NCI-H2227 treated with DMSO at 0.1 percent for 48 hours (cell line): ENCODE data around the gene TRMT1.

Experiments used
- DNase-seq: peaks from one replicate; lab custom pipeline; 2025; lab: John Stamatoyannopoulos, UW

The TRMT1 gene

DNA sequence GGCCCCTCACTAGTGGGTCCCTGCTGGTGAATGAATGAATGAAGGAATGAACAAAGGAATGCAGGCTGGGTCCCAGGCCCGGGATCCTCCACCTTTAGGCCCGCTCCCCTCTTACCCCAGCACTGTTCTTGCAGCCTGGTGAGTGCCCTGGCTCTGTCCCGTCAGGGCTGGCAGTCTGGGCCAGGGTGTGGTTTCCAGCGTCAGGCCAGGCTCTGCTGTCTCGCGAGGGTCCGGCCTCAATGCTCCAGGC, 14.2 kb downstream of the TRMT1 start:
- DNase-seq: no peak

DNA sequence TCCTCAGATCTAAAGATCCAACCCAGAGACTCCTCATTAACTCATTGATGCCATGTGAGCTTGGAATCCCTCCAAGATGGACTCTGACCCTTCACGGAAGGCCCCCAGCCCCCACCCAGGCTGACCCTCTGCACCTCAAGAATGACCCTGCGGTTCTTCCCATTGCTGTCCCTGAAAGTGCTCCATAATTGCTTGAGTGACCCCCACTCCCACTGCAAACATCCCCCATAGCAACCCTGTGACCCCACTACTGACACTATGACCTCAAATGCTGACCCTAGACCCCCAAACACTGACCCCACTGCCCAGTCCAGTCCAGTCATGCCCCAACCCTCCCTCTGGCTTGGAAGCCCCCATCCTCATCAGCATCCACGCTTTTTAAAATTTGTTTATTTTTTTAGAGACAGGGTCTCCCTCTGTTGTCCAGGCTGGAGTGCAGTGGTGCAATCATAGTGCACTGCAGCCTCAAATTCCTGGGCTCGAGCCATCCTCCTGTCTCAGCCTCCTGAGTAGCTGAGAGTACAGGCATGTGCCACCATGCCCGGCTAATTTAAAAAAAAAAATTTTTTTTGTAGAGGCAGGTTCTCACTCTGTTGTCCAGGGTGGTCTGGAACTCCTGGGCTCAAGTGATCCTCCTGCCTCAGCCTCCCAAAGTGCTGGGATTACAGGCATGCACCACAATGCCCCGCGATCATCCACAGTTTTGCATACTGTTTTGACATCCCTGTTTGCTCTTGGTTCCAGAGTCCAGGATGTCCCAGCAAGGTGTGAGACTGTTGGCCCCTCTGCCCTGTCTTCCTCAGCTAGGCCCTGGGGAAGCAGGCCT, 14.7 kb downstream of the TRMT1 start:
- no peak for DNase-seq

DNA sequence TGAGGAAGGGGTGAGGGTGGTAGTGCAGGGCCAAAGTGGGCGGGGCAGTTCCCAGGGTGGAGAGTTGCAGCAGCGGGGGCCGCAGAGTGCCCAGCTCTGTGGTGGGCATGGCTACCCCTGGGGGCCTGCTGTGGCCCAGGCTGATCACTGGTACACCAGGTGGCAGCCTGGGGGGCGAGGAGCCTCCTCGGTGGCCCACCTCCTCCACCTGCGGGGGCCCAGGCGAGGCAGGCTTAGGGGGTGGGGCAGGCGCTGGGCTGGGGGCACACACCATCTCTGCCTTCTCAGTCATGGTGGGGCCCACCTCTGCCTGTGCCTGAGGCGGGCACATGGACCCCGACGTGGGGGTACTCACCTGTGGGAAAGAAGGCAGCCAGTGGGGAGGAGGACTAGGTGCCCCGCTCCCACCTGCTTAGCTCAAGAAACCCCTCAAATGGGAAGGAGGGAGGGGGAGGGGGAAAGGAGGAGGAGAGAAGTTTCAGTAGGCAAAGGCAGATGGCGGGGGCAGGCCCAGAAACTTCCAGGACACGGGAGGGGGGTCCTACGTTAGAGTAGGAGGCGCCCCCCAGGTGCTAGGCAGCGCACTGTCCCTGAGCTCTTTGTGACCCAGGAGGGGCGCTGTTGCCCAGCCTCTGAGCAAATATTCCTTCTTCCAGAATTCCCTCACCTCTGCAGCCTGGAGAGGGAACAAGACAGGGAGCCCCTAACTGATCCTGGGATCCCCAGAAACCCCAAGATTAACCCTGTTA, 15.5 kb downstream of the TRMT1 start:
- no peak for DNase-seq

DNA sequence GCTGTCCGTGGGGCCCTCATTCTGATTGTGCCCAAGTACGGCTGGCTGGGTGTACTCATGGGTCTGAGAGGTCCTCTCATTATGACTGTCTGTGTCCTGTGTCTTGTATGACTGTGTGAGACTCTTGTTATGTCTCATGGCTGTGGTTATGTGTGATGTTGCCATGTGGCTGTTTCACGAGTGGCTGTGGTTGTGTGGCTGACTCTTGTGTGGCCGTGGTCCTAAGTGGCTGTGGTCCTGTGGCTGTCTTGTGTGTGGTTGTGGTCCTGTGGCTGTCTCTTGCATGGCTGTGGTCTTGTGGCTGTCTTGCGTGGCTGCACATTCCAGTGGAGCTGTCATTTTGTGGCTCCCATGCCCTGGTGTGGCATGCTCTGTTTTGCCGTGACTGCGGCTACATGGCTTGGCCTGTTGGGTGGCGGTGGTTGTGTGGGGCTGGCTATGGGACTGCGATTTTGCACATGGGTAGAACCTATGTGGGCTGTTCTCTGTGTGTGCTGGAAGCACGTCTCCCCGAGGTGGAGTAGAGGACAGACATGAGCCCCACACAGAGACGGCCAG, 16.4 kb downstream of the TRMT1 start:
- no peak for DNase-seq

DNA sequence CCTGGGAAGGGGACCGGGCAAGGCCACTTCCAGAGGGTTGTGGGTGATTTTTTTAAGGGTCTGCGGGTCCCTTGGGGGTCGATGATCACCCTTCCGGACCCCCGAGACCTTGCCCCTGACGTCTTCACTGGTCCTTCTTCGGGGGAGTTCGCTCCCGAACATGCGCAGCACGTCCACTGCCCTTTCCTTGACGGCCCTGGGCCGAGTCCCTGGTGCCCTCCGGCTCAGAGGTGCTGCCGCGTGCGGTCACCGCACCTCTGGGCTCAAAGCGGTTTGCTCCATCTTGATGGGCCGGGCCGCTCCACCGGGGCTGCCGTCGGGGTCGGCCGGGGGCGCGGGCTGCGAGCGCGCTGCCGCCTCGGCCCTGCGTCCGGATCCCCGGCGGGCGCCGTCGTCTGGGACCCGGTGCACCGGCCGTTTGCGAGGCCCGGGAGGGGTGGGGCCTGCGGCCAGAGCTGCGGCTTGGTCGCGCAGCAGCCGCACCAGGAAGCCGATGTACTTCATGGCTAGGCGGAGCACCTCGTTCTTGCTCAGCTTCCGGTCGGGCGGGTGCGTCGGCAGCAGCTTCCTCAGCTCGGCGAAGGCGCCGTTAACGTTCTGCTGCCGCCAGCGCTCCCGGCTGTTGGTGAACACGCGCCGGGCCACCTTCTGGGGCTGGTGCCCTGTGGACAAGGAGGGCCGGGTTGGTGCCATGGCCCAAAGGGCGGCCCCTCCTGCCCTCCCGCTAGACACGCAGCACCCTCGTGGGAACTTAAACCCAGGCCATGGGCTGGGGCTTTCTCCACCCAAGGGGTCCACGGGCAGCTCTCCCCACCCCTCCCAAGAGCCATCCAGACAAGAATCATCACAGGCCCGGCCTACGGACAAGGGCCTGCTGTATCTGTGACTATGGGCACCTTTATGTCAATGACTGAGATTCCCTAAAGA, 17.2 kb downstream of the TRMT1 start:
- no peak for DNase-seq

DNA sequence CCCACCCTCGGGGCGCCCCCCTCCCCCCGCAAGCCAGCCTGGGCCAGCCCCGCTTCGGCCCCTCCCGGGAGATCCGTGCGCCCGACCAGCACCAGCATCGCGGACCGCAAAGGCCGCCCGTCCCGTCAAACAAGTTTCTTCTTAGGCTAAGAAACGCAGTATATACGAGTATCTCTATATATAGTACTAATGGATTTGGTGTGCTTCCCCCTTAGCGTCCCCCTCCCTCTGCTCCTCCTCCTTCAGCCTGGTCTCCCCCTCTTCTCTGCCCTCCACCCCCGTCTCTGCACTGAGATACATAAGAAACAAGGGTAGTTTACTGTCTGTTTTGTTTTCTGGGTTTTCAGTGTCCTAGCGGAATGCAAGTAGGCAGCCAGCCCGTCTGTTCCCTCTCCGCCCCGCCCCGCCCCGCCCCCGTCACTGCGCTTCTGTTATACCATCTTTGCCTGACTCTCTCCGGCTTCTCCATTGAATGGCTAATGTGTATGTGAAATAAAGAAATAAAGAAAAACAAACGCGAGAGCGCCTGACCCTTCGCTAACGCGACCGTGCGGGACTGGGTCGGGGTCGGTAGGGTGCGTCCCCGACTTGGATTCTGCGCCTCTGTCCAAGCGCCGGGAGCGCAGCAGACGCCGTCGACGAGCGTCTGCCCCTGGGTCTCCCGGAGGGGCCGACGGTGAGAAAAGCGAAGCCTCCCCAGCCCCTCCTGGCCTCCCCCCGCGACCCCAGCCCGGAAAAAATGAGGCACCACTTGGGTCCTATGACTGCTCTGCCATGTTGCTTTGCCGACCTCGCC, 18.1 kb downstream of the TRMT1 start:
- DNase-seq: no peak

DNA sequence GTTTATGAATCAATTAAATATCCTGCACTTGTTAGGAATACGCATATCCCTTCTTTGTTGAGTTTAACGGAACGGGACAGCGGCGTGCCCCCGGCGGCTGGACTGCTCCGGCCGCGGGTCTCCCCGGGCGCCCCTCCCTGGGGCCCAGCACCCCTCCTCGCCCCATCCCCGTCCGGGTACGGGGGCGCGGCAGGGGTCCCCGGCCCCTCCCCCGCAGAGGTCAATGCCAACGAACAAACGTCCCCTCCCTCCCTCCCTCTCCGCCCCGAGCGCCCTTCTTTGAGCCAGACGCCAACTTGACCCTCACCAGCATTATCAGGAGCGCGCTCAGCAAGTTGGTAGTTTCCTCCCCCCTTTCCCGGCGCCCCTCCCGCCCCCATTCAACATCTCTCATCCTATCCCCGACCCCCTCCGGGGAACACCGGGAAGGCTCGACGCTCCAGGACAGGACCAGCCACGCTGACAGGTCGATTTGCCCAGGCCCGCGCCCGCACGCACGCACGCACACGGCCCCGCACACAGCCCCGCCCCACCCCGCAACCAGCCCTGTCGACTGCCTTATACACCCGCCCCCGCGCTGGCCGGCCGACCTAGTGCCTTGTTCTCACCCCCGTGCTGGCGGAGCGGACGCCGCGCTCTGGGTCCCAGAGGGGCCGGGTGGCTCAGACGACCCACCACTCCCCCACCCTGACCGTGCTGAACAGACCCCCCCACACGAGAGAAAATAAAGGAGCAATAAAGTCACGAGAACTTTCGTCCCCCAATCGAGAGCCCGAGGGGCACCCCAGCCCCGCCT, 18.9 kb downstream of the TRMT1 start:
- no peak for DNase-seq

DNA sequence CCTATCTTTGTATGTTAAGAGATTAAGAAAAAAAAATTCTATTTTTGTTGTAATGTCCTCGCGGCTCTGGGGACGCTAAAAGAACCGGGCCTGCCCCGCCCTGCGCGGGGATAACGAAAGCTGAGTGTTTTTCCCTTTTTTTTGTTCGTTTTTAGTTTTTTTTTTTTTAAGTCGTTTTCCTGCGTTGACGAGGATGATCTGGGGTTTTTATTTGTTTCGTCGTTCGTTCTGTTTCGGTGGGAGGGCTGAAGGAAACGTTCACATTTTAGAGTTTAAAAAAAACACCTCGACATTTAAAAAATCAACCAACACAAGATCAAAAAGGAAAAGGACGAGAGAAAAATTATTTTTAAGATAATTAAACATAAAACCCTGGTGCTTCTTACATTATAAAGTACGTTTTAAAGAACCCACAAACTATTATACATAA, 19.5 kb downstream of the TRMT1 start:
- DNase-seq: no peak

DNA sequence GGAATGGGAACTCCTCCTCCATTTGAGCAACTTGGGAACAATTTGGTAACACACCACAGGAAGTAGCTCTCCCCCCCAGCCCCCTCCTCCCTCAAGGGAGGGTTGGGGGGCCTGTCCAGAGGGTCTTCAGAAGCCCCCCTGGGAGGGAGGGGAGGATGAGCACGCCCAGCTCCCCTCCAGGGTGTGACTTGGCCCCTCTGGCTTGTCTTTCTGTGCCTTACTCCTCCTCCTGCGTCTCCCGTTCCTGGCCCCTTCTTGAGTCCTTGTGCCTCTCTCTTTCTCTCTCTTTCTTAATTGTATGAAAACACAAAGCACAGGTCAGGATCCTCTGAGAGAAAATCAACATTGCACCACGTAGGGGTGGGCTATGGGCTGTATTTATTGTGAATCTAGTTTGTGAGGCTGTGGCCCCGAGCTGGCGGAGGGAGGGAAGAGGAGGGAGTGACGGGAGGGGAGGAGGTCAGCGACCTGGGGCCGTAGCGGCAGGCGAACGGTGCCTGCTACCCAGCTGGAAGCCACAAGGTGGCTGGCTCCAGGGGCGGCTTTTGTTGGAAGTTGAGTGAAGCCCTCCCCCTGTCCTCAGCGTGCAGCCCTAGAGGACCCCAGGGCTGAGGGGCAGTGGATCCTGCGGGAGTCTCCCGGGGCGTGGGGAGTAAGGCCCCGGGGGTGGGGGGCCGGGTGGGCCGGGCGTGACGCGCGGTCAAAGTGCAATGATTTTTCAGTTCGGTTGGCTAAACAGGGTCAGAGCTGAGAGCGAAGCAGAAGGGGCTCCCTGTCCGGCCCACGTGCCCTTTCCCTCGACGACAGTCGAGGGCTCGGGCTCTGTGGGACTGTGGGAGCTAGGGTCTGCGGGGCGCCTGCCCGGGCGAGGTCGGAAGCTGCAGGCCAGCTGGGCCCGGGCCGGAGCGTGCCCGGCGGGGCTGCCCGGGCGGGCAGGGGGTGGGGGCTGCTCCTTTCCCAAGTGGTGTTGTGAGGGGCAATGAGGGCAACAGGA, 20.3 kb downstream of the TRMT1 start:
- no peak for DNase-seq

DNA sequence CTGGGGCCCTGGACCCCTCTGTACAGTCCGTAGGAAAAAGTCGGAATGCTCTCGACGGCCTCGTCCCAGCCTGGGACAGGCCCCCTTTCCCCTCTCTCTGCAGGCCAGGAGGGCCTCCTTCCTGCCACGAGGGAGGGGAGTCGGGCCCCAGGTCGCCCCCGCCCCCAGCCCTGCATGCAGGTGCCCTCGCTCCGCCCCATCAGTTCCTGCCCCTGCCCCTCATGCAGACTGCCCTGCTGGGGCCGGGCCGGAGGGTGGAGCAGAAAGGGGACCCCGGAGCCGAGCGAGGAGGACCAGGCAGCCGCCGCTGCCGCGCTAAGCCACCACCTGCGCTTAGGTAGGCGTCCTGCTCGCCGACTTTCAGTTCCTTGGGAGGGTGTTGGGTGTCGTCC, 21.2 kb downstream of the TRMT1 start:
- no peak for DNase-seq

DNA sequence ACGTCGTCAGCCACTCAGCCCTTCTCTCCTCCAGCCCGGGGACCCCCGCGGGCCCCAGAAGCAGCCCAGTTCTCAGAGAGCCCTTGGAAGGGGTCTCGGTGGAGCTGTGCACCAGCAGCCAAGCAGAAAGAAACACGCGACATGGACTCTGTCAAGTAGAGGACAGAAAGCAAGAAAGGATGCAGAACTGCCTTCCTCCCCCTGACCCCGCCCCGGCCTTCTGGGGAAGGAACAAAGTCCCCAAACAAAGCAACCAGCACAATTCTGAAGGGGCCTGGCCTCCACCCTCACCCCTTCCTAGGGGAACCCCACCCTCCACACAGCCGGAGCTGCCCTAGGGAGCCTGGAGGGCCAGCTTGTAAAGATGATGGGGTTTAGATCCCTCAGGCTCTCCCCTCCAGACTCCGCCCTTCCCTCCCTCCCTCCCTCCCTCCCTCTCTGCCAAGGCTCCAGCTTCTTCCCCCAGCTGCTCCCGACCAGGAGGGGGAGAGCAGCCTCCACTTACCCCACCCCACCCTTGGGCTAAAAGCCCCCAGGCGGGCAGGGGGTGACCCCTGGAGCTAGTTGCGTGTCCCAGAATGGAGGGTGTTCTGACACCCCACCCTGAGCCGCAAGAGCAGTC, 21.7 kb downstream of the TRMT1 start:
- no peak for DNase-seq

DNA sequence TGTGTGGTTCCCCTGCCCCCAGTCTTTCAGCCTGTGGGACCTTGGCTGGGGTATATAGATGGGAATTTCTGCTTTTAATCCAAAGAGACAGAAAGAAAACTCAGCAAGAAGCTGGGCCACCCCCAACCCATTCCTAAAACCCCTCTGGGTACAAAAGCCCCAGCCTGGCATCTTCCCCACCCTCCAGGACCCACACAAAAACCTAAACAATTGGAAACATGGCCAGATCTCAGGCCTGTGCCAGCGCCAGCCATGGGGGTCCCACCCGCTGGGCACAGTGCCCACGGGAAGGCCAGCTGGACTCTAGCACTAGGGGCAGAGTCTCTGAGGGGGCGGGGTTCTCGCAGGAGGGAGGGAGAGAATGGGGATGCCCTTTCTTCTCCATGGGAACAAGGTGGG, 22.4 kb downstream of the TRMT1 start:
- no peak for DNase-seq

DNA sequence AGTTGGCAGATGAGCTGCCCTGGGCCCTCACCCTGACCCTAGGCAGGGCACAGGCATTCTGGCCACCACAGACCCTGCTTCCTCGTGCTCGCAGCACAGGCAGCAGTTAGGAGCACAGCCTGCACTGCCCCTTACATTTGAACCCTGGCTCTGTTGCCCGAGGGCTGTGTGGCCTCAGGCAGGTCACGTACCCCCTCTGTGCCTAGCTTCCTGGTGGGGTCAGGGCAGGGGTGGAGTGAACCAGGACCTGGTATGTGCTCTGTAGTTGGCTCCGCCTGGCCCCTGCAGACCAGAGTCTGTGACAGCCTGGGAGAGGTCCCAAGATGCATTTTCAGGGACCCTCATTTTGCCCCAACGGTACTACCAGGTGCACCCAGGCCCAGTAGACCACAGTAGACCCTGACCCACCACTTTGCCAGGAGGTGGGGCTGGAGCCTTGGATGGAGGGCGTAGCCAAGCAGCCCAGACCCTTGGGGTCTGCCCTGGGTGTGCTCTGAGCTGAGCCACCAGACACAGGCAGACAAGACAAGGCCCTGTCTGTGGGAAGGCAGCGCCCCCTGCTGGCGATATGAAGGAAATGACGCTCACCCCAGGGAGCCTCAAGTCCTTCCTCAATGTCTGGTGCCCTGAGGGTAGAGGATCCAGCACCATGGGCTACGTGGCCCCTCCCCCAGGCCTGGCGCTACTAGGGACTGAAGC, 23.0 kb downstream of the TRMT1 start:
- peak; percentile 46 for DNase-seq

DNA sequence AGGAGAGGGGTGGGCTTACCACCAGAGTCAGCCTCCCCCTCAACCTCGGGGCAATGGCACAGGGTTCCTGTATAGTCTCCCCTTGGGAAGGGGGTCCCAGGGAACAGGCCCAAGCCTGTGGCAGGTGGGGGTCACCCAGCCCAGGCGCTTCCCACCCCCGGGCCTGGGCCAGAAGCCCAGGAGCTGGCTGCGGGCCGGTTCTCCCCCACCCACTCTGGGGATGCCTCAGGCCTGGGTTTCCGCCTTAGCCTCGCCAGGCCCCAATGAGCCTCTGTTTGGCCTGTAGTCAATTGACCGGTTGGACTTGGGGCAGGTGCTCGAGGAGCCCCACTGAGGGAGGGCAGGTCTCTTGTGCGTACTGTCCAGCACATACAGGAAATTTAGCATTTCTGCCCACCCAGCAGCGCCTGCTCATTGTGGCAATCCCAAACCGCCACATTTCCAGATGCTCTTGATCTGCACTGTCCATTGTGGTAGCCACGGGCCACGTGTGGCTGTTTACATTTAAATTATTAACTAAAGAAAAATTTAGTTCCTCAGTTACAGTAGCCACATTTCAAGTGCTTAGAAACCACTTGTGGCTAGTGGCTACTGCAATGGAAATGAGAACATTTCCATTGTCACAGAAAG, 23.8 kb downstream of the TRMT1 start:
- DNase-seq: no peak

DNA sequence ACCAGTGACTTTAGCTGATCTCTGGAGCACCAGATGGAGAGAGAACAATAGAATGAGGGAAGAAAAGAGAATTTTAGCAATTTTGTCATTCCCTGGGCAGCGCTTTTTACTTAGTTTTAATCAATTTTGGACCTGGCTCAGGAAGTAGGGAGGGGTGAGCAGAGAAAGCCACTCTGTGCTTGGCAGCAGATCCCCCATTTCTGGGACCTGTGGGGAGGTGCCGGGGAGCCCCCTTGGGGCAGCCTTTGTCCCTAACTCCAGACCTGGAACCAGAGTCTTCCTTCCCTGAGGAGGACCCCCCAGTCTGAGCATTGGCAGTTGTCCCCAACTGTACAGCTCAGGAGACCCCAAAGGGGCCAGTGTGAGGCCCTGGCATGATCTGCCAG, 24.4 kb downstream of the TRMT1 start:
- DNase-seq: no peak

DNA sequence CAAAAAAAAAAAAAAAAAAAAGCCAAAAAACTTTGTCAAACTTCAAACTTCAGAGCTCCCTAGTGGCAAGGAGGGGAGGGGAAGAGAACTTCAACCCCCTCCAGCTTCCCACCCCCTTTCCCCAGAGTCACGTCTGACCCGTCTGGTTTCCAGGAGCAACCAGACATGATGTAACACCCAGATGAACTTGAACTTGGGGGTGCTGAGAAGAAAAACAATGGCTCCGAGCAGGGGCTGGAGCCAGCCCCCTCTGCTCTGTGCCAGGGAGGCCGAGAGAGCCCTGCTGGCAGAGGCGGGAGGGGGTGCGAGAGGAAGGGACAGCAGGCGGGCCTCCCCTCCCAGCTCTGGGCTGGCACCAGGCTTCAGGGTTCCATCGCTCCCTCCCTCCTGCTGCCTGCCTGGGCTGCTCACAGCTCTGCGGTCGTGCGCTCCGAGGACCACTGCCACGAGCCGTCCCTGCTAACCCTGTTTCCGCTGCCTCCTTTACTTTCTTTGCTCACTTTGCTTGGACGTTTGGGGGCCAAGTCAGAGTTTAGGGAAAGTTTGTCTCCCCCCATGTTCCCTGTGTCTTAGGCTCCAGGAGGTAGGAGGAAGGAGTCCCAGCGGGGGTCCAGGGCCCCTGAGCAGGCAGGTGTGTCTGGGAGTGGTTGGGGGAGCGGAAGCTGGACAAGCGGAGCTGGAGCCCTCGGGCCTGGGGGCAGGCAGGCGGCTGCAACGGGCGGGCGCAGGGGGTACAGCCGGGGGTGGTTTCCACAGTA, 25.0 kb downstream of the TRMT1 start:
- DNase-seq: no peak
